GM06990 (cell line): Measurements from ENCODE around the gene ARL15.

ENCODE experiments used
- DNase-seq: peaks from one replicate; pipeline ENCODE4 v3.0.0-alpha.2; 2011; ENCODE audit not compliant: insufficient read length; ENCODE audit errors: extremely low read depth
- H3K27me3 ChIP-seq: replicated peaks from 2 replicates; pipeline ENCODE4 v1.6.0; 2011; ENCODE audit warnings: low read length; ENCODE audit not compliant: control insufficient read depth, insufficient read depth
- H3K36me3 ChIP-seq: 2 replicates; pipeline ENCODE4 v1.5.1; 2011; ENCODE audit warnings: low read length; ENCODE audit not compliant: control insufficient read depth, insufficient read depth
- H3K4me3 ChIP-seq: replicated peaks from 2 replicates; pipeline ENCODE4 v1.5.1; 2011; ENCODE audit warnings: low read depth, mild to moderate bottlenecking, control low read depth, low read length
- TF ChIP-seq, protein P1 (sequence below): IDR thresholded peaks from 2 replicates; pipeline ENCODE4 v1.5.1; 2011; ENCODE audit warnings: low read length, control low read depth, mild to moderate bottlenecking, inconsistent platforms; ENCODE audit not compliant: insufficient read depth, poor library complexity, severe bottlenecking

The ARL15 gene

DNA sequence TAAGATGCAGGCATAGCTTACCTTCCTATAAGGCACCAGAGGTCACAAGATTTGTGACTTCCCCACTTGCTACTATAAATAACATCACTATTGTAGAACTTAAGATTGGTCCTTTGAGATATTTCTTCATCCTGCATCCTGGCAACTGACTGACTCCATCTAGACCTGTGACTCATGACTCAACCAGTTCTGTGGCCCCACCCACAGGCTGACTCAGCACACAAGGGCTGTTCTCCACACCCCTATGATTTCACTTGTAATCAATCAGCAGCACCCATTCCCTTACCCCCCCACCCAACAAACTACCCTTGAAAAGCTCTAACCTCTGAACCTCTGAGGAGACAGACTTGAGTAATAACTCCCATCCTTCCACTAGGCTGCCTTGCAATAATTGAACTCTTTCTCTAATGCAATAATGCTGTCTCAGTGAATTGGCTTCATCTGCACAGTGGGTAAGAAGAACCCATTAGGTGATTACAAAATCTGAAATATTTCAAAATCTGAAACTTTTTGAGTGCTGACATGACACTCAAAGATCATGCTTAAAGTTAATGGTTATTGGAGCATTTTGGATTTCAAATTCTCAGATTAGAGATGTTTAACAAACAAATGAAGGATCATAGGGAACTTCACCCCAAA, 296.7 kb downstream of the ARL15 start:
- DNase-seq = no peak
- TF ChIP-seq, protein P1, sequence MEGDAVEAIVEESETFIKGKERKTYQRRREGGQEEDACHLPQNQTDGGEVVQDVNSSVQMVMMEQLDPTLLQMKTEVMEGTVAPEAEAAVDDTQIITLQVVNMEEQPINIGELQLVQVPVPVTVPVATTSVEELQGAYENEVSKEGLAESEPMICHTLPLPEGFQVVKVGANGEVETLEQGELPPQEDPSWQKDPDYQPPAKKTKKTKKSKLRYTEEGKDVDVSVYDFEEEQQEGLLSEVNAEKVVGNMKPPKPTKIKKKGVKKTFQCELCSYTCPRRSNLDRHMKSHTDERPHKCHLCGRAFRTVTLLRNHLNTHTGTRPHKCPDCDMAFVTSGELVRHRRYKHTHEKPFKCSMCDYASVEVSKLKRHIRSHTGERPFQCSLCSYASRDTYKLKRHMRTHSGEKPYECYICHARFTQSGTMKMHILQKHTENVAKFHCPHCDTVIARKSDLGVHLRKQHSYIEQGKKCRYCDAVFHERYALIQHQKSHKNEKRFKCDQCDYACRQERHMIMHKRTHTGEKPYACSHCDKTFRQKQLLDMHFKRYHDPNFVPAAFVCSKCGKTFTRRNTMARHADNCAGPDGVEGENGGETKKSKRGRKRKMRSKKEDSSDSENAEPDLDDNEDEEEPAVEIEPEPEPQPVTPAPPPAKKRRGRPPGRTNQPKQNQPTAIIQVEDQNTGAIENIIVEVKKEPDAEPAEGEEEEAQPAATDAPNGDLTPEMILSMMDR = no peak
- Histone ChIP-seq H3K27me3 (no peaks in the 10 kb centered on the region), H3K4me3 (no peak overlapping the region), H3K36me3 (no peaks in the 10 kb centered on the region)

DNA sequence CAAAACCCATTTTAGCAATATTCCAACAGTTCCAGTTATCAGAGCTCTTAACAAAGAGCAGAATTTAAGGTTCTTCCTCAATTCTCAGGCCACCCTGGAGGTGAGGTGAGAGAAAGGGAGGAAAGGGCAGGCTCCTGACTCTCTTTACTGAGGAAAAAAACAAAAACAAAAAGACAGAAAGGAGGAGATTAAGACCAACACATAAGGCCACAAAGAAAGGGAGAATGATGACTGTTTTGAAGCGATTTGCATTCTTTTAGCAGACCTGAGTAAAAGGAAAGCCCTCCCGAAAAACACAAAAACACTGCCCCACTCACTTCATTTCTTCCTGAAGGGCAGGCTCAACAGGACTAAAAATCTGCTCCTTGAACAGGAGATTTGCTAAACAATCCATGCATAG, 300.5 kb downstream of the ARL15 start:
- DNase-seq = no peak
- H3K4me3 ChIP-seq = no peak overlapping the region
- H3K27me3 ChIP-seq = no peaks in the 10 kb centered on the region
- TF ChIP-seq, protein P1 = no peak
- no peaks in the 10 kb centered on the region for H3K36me3 ChIP-seq

DNA sequence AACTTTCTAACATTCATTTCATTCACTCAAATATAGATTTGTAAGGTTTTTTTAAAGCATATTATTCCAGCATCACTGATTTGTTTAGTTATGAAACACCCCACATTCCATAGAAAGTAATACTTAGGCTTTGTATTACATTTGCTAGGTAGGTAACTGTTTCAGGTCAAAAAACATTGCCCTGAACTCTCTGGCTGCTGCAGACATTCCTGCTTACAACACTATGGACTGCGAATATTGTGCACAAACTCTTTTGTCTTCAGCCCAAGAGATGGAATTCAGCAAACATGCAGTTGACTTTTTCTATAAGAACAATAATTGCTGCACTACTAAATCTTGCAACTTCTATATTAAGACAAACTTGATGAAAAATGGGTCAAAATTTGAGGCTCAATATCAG, 301.0 kb downstream of the ARL15 start:
- Histone ChIP-seq H3K4me3 (no peak overlapping the region), H3K36me3 (no peaks in the 10 kb centered on the region), H3K27me3 (no peaks in the 10 kb centered on the region)
- DNase-seq = no peak
- TF ChIP-seq, protein P1 = no peak

DNA sequence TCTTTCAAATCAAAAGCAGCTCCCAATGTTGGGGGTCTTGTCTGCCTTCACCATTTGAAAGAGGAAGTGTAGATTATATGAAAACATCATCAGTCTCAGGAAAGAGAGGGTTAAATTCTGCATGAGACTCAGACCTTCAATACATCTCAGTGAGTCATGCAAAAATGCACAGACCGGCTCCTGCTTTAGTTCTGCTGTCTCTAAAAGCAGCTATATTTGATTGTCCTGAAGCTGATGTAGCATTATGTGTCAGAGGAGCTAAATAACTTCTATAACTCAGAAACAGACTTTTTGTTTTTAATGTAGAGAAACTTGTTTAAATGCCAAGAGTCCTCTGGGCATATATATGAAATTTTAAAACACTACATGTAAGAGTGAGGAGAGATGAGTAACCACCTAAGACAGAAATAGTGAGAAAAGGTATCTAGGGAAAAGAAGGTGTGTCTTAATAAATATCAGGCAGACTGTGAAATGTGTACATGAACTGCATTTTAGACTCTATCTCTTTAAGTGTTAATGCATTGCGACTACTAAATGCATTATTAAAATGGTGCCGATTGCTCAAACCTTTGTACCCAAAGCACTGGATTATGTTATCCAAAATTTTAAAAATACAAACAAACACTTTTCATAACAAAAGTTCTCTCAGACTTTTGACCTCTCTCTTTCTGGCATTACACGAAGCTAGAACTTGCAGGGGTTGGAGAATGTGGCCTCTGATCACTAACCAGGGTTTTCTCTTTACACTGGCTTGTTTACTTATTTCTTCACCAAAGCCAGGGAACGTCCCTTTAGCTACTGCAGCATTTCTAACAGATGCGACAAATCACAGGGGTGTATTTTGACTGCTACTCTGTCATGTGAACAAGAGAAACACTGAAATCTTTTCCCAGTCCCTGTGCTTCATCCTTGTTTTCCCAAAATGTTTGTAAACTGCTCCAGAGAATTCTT, 302.3 kb downstream of the ARL15 start:
- H3K36me3 ChIP-seq = no peaks in the 10 kb centered on the region
- H3K27me3 ChIP-seq = no peaks in the 10 kb centered on the region
- H3K4me3 ChIP-seq = no peak overlapping the region
- DNase-seq = no peak
- TF ChIP-seq, protein P1 = no peak

DNA sequence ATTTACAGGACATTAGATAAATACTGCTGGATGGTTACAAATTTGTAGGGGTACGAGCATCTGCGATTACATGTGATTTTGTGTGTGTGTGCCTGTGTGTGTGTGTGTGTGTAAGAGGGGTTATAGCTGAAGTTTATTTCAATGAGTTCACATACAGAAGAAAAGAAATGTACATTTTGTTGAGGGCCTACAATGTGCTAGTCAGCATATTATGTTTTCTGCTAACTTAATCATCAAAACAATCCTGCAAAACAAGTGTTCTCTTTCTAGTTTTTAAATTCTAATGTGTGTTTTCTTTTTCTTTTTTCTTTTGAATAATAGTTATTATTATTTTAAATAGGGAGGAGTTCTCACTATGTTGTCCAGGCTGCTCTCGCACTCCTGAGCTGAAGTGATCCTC, 305.7 kb downstream of the ARL15 start:
- Histone ChIP-seq H3K4me3 (no peak overlapping the region), H3K36me3 (no peaks in the 10 kb centered on the region), H3K27me3 (no peaks in the 10 kb centered on the region)
- TF ChIP-seq, protein P1 = no peak
- no peak for DNase-seq
